Upper lobe of left lung (tissue), 6 donors: ENCODE data around the gene SAMMSON. TPM values are rescaled to one million over a fixed set of nuclear protein-coding genes. Genes with fewer than 3 reads are reported as not detected.

Source experiments
- ATAC-seq, 2 donors: fragments of 200-7000 bp; cut with Tn5 transposase; one replicate each; pipeline ENCODE4 v1.9.1; 2022; ENCODE audit warnings: mild to moderate bottlenecking in 2 of 2, moderate library complexity in 2 of 2; ENCODE audit not compliant: low FRiP score in 2 of 2
- DNase-seq, 2 donors: peaks; one replicate each; pipeline ENCODE4 v3.0.0-alpha.2; 2019 to 2020
- H3K27ac ChIP-seq, 4 donors: fragments of 200-600 bp; sonication (generic); one replicate each; pipeline ENCODE4 v1.5.1; 2016 to 2019
- H3K27me3 ChIP-seq, 4 donors: fragments of 200-600 bp; sonication (generic); one replicate each; pipeline ENCODE4 v1.5.1; 2017 to 2019
- H3K36me3 ChIP-seq, 4 donors: fragments of 200-600 bp; sonication (generic); one replicate each; pipeline ENCODE4 v1.5.1; 2016 to 2019
- H3K4me1 ChIP-seq, 4 donors: fragments of 200-600 bp; sonication (generic); one replicate each; pipeline ENCODE4 v1.5.1; 2018 to 2019
- H3K4me3 ChIP-seq, 4 donors: fragments of 200-600 bp; sonication (generic); one replicate each; pipeline ENCODE4 v1.5.1; 2017 to 2019; ENCODE audit warnings: mild to moderate bottlenecking in 2 of 4, moderate library complexity in 1 of 4
- H3K9me3 ChIP-seq, 4 donors: fragments of 200-600 bp; sonication (generic); one replicate each; pipeline ENCODE4 v1.5.1; 2018 to 2019
- CTCF ChIP-seq, 6 experiments: fragments of 450-650 bp in 4 of 6; fragments of 200-600 bp in 2 of 6; sonication (generic) in 2 of 6; IDR thresholded peaks; one replicate each; pipeline ENCODE4 v1.5.1; 2016 to 2019; ENCODE audit warnings: antibody characterized with exemption in 6 of 6
- EP300 ChIP-seq, 4 donors: sonication (generic); formaldehyde crosslinking; IDR thresholded peaks; one replicate each; pipeline ENCODE4 v1.5.1; 2017; ENCODE audit warnings: antibody characterized with exemption in 4 of 4, control low read depth in 2 of 4
- POLR2A ChIP-seq, 4 donors: fragments of 450-650 bp; IDR thresholded peaks; one replicate each; pipeline ENCODE4 v1.5.1; 2016 to 2017; ENCODE audit warnings: antibody characterized with exemption in 4 of 4, mild to moderate bottlenecking in 2 of 4
- POLR2AphosphoS5 ChIP-seq, 2 donors: sonication (generic); formaldehyde crosslinking; IDR thresholded peaks; one replicate each; pipeline ENCODE4 v1.5.1; 2017; ENCODE audit warnings: antibody characterized with exemption in 2 of 2
- WGBS, 2 donors: methylation state at CpG; one replicate each; pipeline ENCODE4 v1.1.5; 2017 to 2018; 5-methylcytosine and 5-hydroxymethylcytosine counted together
- total RNA-seq, 6 donors: library from RNA; depleted of rRNA in 4 of 6; stranded (reverse); fragments of >200 nt in 4 of 6; gene quantifications; one replicate each; pipeline versions ENCODE4 v1.1.0 to v1.2.1, GENCODE V29; 2016 to 2021
- donor health status: DM: no; HTN: no; CAD: no; lungs with moderate emphysema.
- donor health status: DM: no; HTN: yes; CAD: no; lungs with severe emphysema.

Gene SAMMSON
- total RNA-seq, 6 donors from 2014 or later: 0.30 TPM; not detected in 5

- Histone ChIP-seq H3K4me1 (no peaks in the 10 kb centered on the region), H3K4me3 (no peak overlapping the region), H3K9me3 (no peaks in the 10 kb centered on the region), H3K36me3 (no peaks in the 10 kb centered on the region), H3K27me3 (no peaks in the 10 kb centered on the region), H3K27ac (no peak overlapping the region)
- TF ChIP-seq POLR2AphosphoS5 (IDR thresholded peaks at IDR 0.05): no peak
- TF ChIP-seq EP300 (IDR thresholded peaks at IDR 0.05): no peak
- DNase-seq (no peak), ATAC-seq (no peak)
These were observed 28.8 kb downstream of the SAMMSON start for GRCh38 chr3:70028361-70028760.

GRCh38 chr3:70038693-70039092, 39.2 kb downstream of the SAMMSON start:
- Histone ChIP-seq H3K4me3 (no peak overlapping the region), H3K27me3 (no peaks in the 10 kb centered on the region), H3K27ac (no peak overlapping the region), H3K4me1 (no peaks in the 10 kb centered on the region), H3K36me3 (no peaks in the 10 kb centered on the region), H3K9me3 (no peaks in the 10 kb centered on the region)
- TF ChIP-seq POLR2A (IDR thresholded peaks at IDR 0.05): no peak
- TF ChIP-seq POLR2AphosphoS5 (IDR thresholded peaks at IDR 0.05): no peak
- no peak for TF ChIP-seq CTCF (IDR thresholded peaks at IDR 0.05)
- DNase-seq (no peak), ATAC-seq (no peak)
- 70 to 80% methylated on average over 1 of the region's 1 CpG for WGBS, 2 donors

DNA sequence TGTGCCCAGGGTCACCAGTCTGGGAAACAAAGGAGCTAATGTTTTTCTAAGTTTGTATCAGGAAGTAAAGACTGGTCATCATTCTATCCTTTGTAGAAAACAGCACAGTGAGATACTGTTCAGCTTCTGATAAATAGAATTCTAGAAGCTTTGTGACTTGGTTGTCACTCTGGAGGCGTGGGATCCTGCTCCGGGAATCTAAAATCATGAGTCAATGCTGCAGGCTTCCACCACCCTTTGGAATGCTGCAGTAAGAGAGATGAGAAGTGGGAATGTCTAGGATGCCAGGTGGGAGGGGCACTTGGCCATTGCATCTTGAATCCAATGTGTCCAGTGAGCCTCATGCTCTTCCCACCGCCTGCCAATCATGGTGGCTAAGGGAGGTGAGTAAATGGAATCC, 40.9 kb downstream of the SAMMSON start:
- H3K27me3 ChIP-seq: no peaks in the 10 kb centered on the region
- no peak overlapping the region for H3K4me3 ChIP-seq
- ATAC-seq (no peak), DNase-seq (no peak)
- no peaks in the 10 kb centered on the region for H3K36me3 ChIP-seq
- H3K4me1 ChIP-seq: no peaks in the 10 kb centered on the region
- no peaks in the 10 kb centered on the region for H3K9me3 ChIP-seq
- 96 to 97% methylated on average over 3 of the region's 3 CpGs for WGBS, 2 donors
- no peak for TF ChIP-seq CTCF (IDR thresholded peaks at IDR 0.05)
- TF ChIP-seq POLR2A (IDR thresholded peaks at IDR 0.05): no peak
- no peak for TF ChIP-seq POLR2AphosphoS5 (IDR thresholded peaks at IDR 0.05)
- no peak for TF ChIP-seq EP300 (IDR thresholded peaks at IDR 0.05)
- no peak overlapping the region for H3K27ac ChIP-seq

DNA sequence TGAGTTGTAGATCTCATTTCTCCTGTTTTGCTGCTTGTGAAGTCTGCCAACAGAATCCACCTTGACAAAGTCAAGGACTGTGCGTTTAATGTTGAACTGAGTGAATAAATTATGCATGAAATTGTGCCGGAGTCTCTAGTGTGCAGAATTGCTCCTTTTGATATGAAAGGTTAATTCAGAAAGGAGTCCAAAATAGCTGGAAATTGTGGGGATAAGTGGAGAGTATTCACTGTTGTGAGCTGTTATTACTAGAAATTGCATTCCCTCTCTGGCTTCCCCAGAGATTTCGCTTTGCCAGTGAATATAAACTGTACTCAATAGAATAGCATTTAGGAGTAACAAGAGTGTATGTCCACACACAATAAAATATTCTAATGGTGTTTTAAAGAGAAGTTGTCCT, 43.1 kb downstream of the SAMMSON start:
- Histone ChIP-seq H3K4me3 (no peak overlapping the region), H3K9me3 (no peaks in the 10 kb centered on the region), H3K4me1 (no peaks in the 10 kb centered on the region), H3K27ac (no peak overlapping the region), H3K27me3 (no peaks in the 10 kb centered on the region), H3K36me3 (no peaks in the 10 kb centered on the region)
- 81 to 94% methylated on average over 3 of the region's 3 CpGs for WGBS, 2 donors
- TF ChIP-seq POLR2AphosphoS5 (IDR thresholded peaks at IDR 0.05): no peak
- TF ChIP-seq EP300 (IDR thresholded peaks at IDR 0.05): no peak
- no peak for TF ChIP-seq POLR2A (IDR thresholded peaks at IDR 0.05)
- TF ChIP-seq CTCF (IDR thresholded peaks at IDR 0.05): no peak
- DNase-seq (no peak), ATAC-seq (no peak)

GRCh38 chr3:70049761-70050160, 50.2 kb downstream of the SAMMSON start:
- Histone ChIP-seq H3K27me3 (no peaks in the 10 kb centered on the region), H3K4me3 (no peak overlapping the region), H3K27ac (no peak overlapping the region), H3K4me1 (no peaks in the 10 kb centered on the region), H3K36me3 (no peaks in the 10 kb centered on the region), H3K9me3 (no peaks in the 10 kb centered on the region)
- no peak for DNase-seq
- WGBS, 2 donors: 71 to 73% methylated on average over 3 of the region's 3 CpGs
- ATAC-seq: no peak
- no peak for TF ChIP-seq POLR2AphosphoS5 (IDR thresholded peaks at IDR 0.05)
- TF ChIP-seq POLR2A (IDR thresholded peaks at IDR 0.05): no peak

- TF ChIP-seq EP300 (IDR thresholded peaks at IDR 0.05): no peak
- no peak for TF ChIP-seq POLR2A (IDR thresholded peaks at IDR 0.05)
- no peak for TF ChIP-seq CTCF (IDR thresholded peaks at IDR 0.05)
- TF ChIP-seq POLR2AphosphoS5 (IDR thresholded peaks at IDR 0.05): no peak
- DNase-seq (no peak), ATAC-seq (peak in 1 of 2 donors; percentile 46)
- Histone ChIP-seq H3K4me3 (no peak overlapping the region), H3K27ac (no peak overlapping the region), H3K9me3 (no peaks in the 10 kb centered on the region), H3K36me3 (no peaks in the 10 kb centered on the region), H3K27me3 (no peaks in the 10 kb centered on the region), H3K4me1 (no peaks in the 10 kb centered on the region)
- 32 to 62% methylated on average over 1 of the region's 1 CpG for WGBS, 2 donors
These were observed 53.8 kb downstream of the SAMMSON start for GRCh38 chr3:70053293-70053692.
